Cardiac muscle cell (in vitro differentiated cells and primary cell): ENCODE data around the gene SPOP. TPM values are rescaled to one million over a fixed set of nuclear protein-coding genes. Genes with fewer than 3 reads are reported as not detected.
"Not testable (repeated sequence)": the region's sequence is repeated elsewhere in the genome, so short reads cannot be mapped to it uniquely, and the experiment has no call there.

ENCODE experiments used
- DNase-seq, 2 donors: peaks; one replicate each; pipeline versions ENCODE4 v3.0.0 to v3.0.0-alpha.2; 2010 to 2017; ENCODE audit warnings: low read depth in 1 of 2, low spot score in 1 of 2
- H3K27ac ChIP-seq: fragments of 200-600 bp; sonication (generic); 2 replicates; pipeline ENCODE4 v1.5.1; 2016
- H3K27me3 ChIP-seq: fragments of 200-600 bp; sonication (generic); 2 replicates; pipeline ENCODE4 v1.6.0; 2016; ENCODE audit warnings: control low read depth
- H3K36me3 ChIP-seq: fragments of 200-600 bp; sonication (generic); 2 replicates; pipeline ENCODE4 v1.5.1; 2016; ENCODE audit warnings: control low read depth
- H3K4me1 ChIP-seq: fragments of 200-600 bp; sonication (generic); 2 replicates; pipeline ENCODE4 v1.8.1; 2017; ENCODE audit warnings: low read depth, mild to moderate bottlenecking, mixed run types
- H3K4me3 ChIP-seq: fragments of 200-600 bp; sonication (generic); 2 replicates; pipeline ENCODE4 v1.5.1; 2016; ENCODE audit warnings: mild to moderate bottlenecking
- H3K9me3 ChIP-seq: fragments of 200-600 bp; sonication (generic); 2 replicates; pipeline ENCODE4 v1.5.1; 2017; ENCODE audit warnings: low read depth, mild to moderate bottlenecking, control low read depth
- polyA plus RNA-seq: library from polyadenylated mRNA; unstranded; fragments of >200 nt; fragmentation: Nextera tagmentation; extraction: Ambion mirVana; gene quantifications from 2 replicates; pipeline ENCODE4 v1.2.1, GENCODE V29; 2016
- total RNA-seq: library from RNA; depleted of rRNA; stranded (reverse); fragments of >200 nt; gene quantifications from 2 replicates; pipeline ENCODE4 v1.2.3, GENCODE V29; 2016
- TF ChIP-seq, protein P1 (sequence below): IDR thresholded peaks from 2 replicates; pipeline ENCODE4 v1.5.1; 2012; ENCODE audit warnings: low read depth, mild to moderate bottlenecking, low read length

Gene SPOP
- total and polyA plus RNA-seq, 2 experiments from 2014 or later, result 54.4 to 111 TPM

DNA sequence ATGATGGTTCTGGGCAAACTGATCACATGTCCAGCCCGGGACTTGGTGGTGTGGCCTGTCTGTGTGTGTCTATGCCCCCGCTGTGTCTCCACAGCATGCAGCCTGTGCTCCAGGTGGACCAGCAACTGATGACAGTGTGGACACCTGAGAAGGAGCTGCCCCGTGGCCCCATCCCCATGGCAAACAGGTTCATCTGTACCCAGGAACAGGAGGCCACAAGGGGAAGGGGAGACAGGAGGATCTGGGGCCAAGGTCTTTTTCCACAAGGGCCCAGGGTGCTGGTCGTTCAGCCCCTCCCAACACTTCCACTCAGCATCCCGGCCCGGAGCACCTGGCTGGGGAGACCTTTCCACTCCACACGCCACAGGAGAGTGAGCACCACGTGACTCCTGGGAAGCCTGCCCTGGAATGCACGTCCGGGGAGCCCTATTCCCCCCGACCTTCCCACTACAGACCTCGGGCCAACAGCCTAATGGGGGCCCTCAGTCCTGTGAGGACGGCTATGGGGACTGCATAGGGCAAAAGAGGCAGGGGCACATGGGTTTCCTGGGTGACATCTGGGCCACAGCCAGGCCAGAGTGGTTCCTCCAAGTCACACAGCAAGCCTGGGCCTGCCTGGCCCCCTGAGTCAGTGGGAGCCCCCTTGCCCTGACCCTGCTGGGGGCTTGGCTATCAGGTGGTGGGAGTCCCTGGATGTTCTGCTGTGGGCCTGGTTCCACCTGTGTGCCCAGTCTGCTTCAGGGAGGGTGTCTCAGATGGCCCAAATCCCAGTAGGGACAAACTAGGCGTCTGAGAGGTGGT lies 123.0 kb downstream of the SPOP start:
- H3K27me3 ChIP-seq, result peaks cover 20% of the 10 kb centered on the region
- no peak for DNase-seq
- no peak overlapping the region for H3K27ac ChIP-seq
- no peaks in the 10 kb centered on the region for H3K9me3 ChIP-seq
- H3K36me3 ChIP-seq, result no peaks in the 10 kb centered on the region
- no peaks in the 10 kb centered on the region for H3K4me1 ChIP-seq
- TF ChIP-seq, protein P1, sequence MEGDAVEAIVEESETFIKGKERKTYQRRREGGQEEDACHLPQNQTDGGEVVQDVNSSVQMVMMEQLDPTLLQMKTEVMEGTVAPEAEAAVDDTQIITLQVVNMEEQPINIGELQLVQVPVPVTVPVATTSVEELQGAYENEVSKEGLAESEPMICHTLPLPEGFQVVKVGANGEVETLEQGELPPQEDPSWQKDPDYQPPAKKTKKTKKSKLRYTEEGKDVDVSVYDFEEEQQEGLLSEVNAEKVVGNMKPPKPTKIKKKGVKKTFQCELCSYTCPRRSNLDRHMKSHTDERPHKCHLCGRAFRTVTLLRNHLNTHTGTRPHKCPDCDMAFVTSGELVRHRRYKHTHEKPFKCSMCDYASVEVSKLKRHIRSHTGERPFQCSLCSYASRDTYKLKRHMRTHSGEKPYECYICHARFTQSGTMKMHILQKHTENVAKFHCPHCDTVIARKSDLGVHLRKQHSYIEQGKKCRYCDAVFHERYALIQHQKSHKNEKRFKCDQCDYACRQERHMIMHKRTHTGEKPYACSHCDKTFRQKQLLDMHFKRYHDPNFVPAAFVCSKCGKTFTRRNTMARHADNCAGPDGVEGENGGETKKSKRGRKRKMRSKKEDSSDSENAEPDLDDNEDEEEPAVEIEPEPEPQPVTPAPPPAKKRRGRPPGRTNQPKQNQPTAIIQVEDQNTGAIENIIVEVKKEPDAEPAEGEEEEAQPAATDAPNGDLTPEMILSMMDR, result no peak
- no peak overlapping the region for H3K4me3 ChIP-seq

DNA sequence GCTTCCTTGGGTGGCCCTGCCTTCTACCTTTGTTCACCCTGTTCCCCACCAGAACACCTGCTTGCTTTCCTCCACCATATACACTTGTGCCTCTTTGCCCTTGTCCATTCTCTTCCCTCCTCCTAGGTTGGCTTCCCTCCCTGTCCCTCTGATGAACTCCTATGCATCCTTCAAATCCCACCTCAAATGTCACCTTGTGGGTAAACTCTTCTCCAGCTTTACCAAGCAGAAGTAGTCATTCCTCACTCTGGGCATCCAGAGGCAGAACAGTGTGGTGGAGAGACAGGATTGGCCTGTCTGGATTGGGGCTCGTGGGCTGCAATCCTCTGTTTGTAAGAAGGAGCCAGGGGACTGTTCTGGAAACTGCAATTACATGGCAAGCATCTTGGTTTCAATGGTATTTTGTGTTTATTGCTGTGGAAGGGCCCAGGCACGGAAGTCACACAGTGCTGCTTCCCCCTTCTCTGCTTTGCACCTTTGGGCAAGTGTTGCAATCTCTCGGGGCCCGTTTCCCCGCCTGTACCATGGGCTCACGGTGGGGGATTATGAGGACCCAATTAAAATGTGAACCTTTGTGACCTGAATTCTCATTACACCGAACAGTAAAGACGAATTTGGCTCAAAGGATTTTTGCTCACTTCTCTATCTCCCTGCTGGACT lies 124.1 kb downstream of the SPOP start:
- H3K4me1 ChIP-seq, result no peaks in the 10 kb centered on the region
- no peak overlapping the region for H3K27ac ChIP-seq
- no peaks in the 10 kb centered on the region for H3K36me3 ChIP-seq
- H3K4me3 ChIP-seq, result no peak overlapping the region
- peaks cover 11% of the 10 kb centered on the region for H3K27me3 ChIP-seq
- H3K9me3 ChIP-seq, result no peaks in the 10 kb centered on the region
- DNase-seq, result no peak
- TF ChIP-seq, protein P1, result no peak

DNA sequence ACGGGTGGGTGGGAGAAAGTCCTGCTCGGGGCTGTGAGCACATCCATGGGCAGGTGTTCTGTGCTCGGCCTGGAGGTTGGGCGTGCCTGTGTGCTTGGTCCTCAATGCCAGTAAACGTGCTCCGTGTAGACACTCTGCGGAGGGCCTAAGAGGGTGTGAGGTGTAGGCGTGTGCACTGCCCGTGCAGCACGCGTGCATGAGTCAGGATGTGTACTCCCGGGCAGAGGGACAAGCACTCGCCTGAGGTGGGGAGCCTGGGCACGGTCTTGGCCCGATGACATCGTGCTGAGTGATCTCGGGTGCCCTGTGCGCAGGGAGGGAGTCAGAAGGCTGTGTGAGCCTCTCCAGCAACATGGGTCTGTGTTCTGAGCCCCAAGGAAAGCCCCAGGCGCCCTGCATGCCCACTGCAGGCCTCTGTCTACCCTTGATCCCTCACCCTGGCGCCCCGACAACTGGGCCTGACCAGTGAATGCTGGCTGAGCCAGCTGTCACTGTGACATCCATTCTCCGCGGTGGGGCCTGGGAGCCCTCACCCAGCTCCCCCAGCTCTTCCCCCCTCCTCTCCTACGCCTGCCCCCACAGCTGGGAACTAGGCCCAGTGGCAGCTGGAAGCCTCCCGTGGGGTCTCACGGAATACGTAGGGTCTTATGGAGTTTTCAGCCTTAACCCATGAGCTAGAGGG lies 125.7 kb downstream of the SPOP start:
- no peaks in the 10 kb centered on the region for H3K36me3 ChIP-seq
- no peaks in the 10 kb centered on the region for H3K4me1 ChIP-seq
- DNase-seq, result no peak
- no peak overlapping the region for H3K27ac ChIP-seq
- H3K9me3 ChIP-seq, result no peaks in the 10 kb centered on the region
- no peaks in the 10 kb centered on the region for H3K27me3 ChIP-seq
- TF ChIP-seq, protein P1, result no peak
- no peak overlapping the region for H3K4me3 ChIP-seq

DNA sequence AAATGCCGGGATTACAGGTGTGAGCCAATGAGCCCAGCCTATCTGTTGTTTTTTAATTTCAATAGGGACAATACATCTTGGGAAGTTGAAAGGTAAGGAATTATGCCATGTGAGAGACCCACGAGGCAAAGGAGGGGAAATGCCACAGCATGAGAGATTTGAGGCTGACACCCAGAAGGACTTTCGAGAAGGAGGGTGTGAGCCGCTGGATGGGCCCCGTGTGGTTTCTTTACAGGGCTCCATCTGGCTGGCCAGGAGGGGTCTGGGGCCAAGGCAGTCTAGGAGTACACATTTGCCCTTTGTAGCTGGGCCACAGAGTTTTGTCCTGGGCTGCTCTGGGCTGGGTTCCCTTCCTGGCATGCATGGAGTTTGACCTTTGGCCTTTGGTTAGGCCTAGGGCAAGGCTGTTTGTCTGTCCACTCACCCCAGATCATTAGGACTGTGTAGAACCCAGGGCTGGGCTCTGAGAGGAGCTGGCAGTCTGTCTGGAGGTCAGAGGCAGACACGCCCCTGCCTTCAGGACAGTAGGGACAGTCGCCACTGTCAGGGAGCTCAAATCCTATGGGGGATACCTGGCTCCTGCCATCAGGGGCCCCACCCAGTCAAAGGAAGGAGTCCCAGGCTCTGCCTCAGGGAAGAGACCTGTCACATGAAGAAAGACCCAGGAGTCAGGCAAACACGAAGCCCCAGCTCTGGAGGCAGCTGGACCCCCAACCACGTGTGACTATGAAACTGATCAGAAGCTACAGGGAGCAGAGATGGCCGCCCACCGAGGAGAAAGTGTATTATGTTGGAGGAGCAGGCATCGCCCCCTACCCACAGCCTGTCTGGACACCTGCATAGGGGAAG lies 126.5 kb downstream of the SPOP start:
- H3K27ac ChIP-seq, result no peak overlapping the region
- no peak overlapping the region for H3K4me3 ChIP-seq
- H3K9me3 ChIP-seq, result no peaks in the 10 kb centered on the region
- no peak for DNase-seq
- TF ChIP-seq, protein P1, result no peak
- no peaks in the 10 kb centered on the region for H3K4me1 ChIP-seq
- H3K27me3 ChIP-seq, result no peaks in the 10 kb centered on the region
- H3K36me3 ChIP-seq, result no peaks in the 10 kb centered on the region

DNA sequence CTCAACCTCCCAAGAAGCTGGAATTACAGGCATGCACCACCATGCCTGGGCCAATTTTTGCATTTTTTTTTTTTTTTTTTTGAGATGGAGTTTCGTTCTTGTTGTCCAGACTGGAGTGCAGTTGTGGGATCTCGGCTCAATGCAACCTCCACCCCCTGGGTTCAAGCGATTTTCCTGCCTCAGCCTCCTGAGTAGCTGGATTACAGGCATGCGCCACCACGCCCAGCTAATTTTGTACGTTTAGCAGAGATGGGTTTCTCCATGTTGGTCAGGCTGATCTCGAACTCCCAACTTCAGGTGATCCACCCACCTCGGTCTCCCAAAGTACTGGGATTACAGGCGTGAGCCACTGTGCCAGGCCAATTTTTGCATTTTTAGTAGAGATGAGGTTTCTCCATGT lies 127.1 kb downstream of the SPOP start:
- not testable (repeated sequence) for DNase-seq, H3K4me3 ChIP-seq, H3K27me3 ChIP-seq, H3K4me1 ChIP-seq, H3K27ac ChIP-seq, H3K36me3 ChIP-seq, H3K9me3 ChIP-seq
